Activated T-helper 9 cell treated with anti-CD3 and anti-CD28 coated beads, Interleukin-2, amount 50 U/mL, for 16 hours (primary cell): ENCODE data around the gene SHC1.

Source experiments
- DNase-seq: peaks from one replicate; pipeline ENCODE4 v3.0.0-alpha.2; 2020; ENCODE audit warnings: low read depth

Gene SHC1

GRCh38 chr1:155008015-155008941 is 37.7 kb upstream of the SHC1 start:
- DNase-seq, result no peak

- no peak for DNase-seq
These were observed 36.8 kb upstream of the SHC1 start for GRCh38 chr1:155007251-155007828.

GRCh38 chr1:155006601-155007101 is 36.1 kb upstream of the SHC1 start:
- DNase-seq, result no peak

GRCh38 chr1:155005076-155006011 is 34.8 kb upstream of the SHC1 start:
- DNase-seq, result no peak

GRCh38 chr1:155004352-155005075 is 34.0 kb upstream of the SHC1 start:
- no peak for DNase-seq

GRCh38 chr1:155003766-155004351 is 33.3 kb upstream of the SHC1 start:
- no peak for DNase-seq

GRCh38 chr1:155003227-155003765 is 32.7 kb upstream of the SHC1 start:
- DNase-seq, result no peak

GRCh38 chr1:155002464-155003226 is 32.1 kb upstream of the SHC1 start, which contains the start of gene ZBTB7B:
TSS of gene ZBTB7B (plus strand) at chr1:155002802. CDS start at chr1:155014661, 11,859 bp downstream.
- no peak for DNase-seq

GRCh38 chr1:155001675-155002463 is 31.3 kb upstream of the SHC1 start:
- DNase-seq, result peak; percentile 98

- no peak for DNase-seq
These were observed 30.8 kb upstream of the SHC1 start for GRCh38 chr1:155001425-155001674.

GRCh38 chr1:155000726-155001424 is 30.3 kb upstream of the SHC1 start:
- DNase-seq, result peak; percentile 78

GRCh38 chr1:155000411-155000725 is 29.8 kb upstream of the SHC1 start:
- DNase-seq, result no peak

GRCh38 chr1:154999571-155000410 is 29.2 kb upstream of the SHC1 start:
- DNase-seq, result peak; percentile 56

GRCh38 chr1:154998818-154999570 is 28.4 kb upstream of the SHC1 start:
- DNase-seq, result peak; percentile 58

- DNase-seq, result no peak
These were observed 27.7 kb upstream of the SHC1 start for GRCh38 chr1:154998201-154998780.

GRCh38 chr1:154996966-154997701 is 26.6 kb upstream of the SHC1 start:
- no peak for DNase-seq
